Body of pancreas (tissue), 4 donors: Measurements from ENCODE around the gene SLC23A2.
"Not testable (repeated sequence)": the region's sequence is repeated elsewhere in the genome, so short reads cannot be mapped to it uniquely, and the experiment has no call there.

Experiments
- POLR2A ChIP-seq, 3 donors: fragments of 450-650 bp; IDR thresholded peaks; one replicate each; pipeline ENCODE4 v1.6.1; 2016; ENCODE audit warnings: antibody characterized with exemption in 3 of 3, mild to moderate bottlenecking in 2 of 3
- TF ChIP-seq, protein P1 (sequence below), 7 experiments: fragments of 450-650 bp in 4 of 7; fragments of 200-600 bp in 3 of 7; sonication (generic) in 3 of 7; IDR thresholded peaks; one replicate each; pipeline ENCODE4 v1.5.1; 2016 to 2019; ENCODE audit warnings: antibody characterized with exemption in 7 of 7

DNA sequence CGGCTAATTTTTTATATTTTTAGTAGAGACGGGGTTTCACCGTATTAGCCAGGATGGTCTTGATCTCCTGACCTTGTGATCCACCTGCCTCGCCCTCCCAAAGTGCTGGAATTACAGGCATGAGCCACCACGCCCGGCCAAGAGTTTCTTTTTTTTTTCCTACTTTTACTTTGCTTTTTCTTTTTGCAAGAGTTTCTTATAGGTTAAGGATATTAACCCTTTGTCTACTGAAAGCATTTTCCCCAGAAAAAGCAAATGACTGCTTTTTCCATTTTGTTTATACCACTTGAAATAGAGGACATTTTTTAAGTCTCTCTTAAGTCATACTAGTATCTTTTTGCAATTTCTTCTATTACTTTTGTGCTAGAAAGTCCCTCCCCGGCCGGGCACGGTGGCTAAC lies 25.3 kb downstream of the SLC23A2 start:
- TF ChIP-seq, protein P1, sequence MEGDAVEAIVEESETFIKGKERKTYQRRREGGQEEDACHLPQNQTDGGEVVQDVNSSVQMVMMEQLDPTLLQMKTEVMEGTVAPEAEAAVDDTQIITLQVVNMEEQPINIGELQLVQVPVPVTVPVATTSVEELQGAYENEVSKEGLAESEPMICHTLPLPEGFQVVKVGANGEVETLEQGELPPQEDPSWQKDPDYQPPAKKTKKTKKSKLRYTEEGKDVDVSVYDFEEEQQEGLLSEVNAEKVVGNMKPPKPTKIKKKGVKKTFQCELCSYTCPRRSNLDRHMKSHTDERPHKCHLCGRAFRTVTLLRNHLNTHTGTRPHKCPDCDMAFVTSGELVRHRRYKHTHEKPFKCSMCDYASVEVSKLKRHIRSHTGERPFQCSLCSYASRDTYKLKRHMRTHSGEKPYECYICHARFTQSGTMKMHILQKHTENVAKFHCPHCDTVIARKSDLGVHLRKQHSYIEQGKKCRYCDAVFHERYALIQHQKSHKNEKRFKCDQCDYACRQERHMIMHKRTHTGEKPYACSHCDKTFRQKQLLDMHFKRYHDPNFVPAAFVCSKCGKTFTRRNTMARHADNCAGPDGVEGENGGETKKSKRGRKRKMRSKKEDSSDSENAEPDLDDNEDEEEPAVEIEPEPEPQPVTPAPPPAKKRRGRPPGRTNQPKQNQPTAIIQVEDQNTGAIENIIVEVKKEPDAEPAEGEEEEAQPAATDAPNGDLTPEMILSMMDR (IDR thresholded peaks at IDR 0.05), result not testable (repeated sequence)
- TF ChIP-seq POLR2A (IDR thresholded peaks at IDR 0.05), result not testable (repeated sequence)
